ENCODE data around the gene PLCG1. TPM values are rescaled to one million over a fixed set of nuclear protein-coding genes. Genes with fewer than 3 reads are reported as not detected.

The PLCG1 gene
- polyA plus RNA-seq, 1 donor (not counting 4 experiments of a cell fraction or from before 2014, with no cell fraction given), result 41.5 TPM

DNA sequence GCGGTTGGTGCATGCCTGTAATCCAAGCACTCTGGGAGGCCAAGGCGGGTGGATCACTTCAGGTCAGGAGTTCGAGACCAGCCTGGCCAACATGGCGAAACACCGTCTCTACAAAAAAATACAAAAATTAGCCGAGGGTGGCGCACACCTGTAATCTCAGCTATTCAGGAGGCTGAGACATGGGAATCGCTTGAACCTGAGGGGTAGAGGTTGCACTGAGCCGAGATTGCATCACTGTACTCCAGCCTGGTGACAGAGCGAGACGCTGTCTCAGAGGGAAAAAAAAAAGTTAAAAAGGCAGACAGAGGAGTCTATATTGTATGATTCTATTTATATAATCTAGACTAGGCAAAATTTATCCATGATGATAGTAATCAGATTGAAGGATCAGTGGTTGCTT lies 27.3 kb upstream of the PLCG1 start:
- peaks cover 18 to 39% of the 10 kb centered on the region in 2 experiments for H3K36me3 ChIP-seq (ENCODE audit: control insufficient read depth in 2 of 2, extremely low read depth in 1 of 2, insufficient read depth in 2 of 2, low read length in 2 of 2)
- no peaks in the 10 kb centered on the region for H3K79me2 ChIP-seq (ENCODE audit: control insufficient read depth, insufficient read depth, low read length)
- FAIRE-seq, result no peak
- no peak for DNase-seq (ENCODE audit: low read depth, low spot score)
- H3K27me3 ChIP-seq (ENCODE audit: control insufficient read depth, extremely low read depth, insufficient read depth, low read length), result no peaks in the 10 kb centered on the region
- H3K4me2 ChIP-seq (ENCODE audit: control insufficient read depth, extremely low read depth, insufficient read depth, low read depth, low read length), result no peak overlapping the region
- H3K27ac ChIP-seq (ENCODE audit: control insufficient read depth, insufficient read depth, low read length), result no peak overlapping the region
- no peaks in the 10 kb centered on the region for H3K4me1 ChIP-seq (ENCODE audit: control insufficient read depth, extremely low read depth, insufficient read depth, low read length)
- no peak for TF ChIP-seq EZH2 (IDR thresholded peaks at IDR 0.05; ENCODE audit: low read length)
- TF ChIP-seq, protein P1, sequence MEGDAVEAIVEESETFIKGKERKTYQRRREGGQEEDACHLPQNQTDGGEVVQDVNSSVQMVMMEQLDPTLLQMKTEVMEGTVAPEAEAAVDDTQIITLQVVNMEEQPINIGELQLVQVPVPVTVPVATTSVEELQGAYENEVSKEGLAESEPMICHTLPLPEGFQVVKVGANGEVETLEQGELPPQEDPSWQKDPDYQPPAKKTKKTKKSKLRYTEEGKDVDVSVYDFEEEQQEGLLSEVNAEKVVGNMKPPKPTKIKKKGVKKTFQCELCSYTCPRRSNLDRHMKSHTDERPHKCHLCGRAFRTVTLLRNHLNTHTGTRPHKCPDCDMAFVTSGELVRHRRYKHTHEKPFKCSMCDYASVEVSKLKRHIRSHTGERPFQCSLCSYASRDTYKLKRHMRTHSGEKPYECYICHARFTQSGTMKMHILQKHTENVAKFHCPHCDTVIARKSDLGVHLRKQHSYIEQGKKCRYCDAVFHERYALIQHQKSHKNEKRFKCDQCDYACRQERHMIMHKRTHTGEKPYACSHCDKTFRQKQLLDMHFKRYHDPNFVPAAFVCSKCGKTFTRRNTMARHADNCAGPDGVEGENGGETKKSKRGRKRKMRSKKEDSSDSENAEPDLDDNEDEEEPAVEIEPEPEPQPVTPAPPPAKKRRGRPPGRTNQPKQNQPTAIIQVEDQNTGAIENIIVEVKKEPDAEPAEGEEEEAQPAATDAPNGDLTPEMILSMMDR (optimal IDR thresholded peaks at IDR 0.05 in 1 of 3, IDR thresholded peaks at IDR 0.05 in 1 of 3, conservative IDR thresholded peaks at IDR 0.05 in 1 of 3; ENCODE audit: extremely low read depth in 1 of 3, insufficient read depth in 2 of 3, low read length in 3 of 3), result no peak
- no peaks in the 10 kb centered on the region for H3K9me1 ChIP-seq (ENCODE audit: control insufficient read depth, extremely low read depth, insufficient read depth, low read length)
- no peak overlapping the region for H3K9ac ChIP-seq (ENCODE audit: control insufficient read depth, extremely low read depth, insufficient read depth, low read length)
- H2AFZ ChIP-seq (ENCODE audit: control insufficient read depth, low read length), result no peak overlapping the region
- no peaks in the 10 kb centered on the region for H4K20me1 ChIP-seq (ENCODE audit: control insufficient read depth, extremely low read depth, insufficient read depth, low read length)
- no peaks in the 10 kb centered on the region for H3K9me3 ChIP-seq (ENCODE audit: control insufficient read depth, low read depth, low read length)
- dilution Hi-C loops (cut with MboI; ENCODE audit: extremely low pct_ligation_motif_present, low sequenced_read_pairs), result no loop called here
- no peak overlapping the region for H3K4me3 ChIP-seq (ENCODE audit: control insufficient read depth in 2 of 3, extremely low read depth in 1 of 3, insufficient read depth in 2 of 3, low read depth in 1 of 3, low read length in 3 of 3)

DNA sequence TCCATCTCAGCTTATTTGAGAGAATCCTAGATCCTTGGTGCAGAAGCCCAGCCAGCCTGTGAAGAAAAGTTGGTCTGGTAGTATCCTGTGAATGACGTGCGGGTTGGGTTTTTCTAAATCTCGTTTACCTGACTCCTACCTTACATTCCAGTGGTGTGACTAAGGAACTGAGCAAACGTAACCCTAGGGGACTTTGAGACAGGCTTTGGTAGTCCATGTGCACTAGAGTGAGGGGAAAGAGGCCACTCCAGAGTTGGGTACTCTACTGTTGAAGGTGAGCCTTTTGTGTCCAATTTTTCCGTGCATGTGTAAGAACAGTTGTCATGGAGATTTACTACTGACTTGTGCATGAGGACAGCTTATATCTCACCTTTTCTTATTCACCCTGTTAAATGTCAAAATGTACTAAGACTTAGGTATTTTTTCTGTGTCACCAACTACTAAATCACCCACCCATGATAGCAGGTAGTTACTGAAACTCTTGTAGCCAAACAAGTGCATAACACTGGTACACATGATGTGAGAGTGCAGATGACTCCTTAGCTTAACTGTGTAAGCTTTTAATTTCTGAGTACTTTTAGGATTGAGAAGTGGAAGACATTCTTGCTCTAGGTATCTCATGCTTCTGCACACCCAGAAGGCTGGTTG lies 26.3 kb upstream of the PLCG1 start:
- no peak overlapping the region for H3K4me2 ChIP-seq (ENCODE audit: control insufficient read depth, extremely low read depth, insufficient read depth, low read depth, low read length)
- DNase-seq (ENCODE audit: low read depth, low spot score), result no peak
- H3K4me1 ChIP-seq (ENCODE audit: control insufficient read depth, extremely low read depth, insufficient read depth, low read length), result no peaks in the 10 kb centered on the region
- H3K9me3 ChIP-seq (ENCODE audit: control insufficient read depth, low read depth, low read length), result no peaks in the 10 kb centered on the region
- H3K9ac ChIP-seq (ENCODE audit: control insufficient read depth, extremely low read depth, insufficient read depth, low read length), result no peak overlapping the region
- no peak overlapping the region for H2AFZ ChIP-seq (ENCODE audit: control insufficient read depth, low read length)
- no peaks in the 10 kb centered on the region for H4K20me1 ChIP-seq (ENCODE audit: control insufficient read depth, extremely low read depth, insufficient read depth, low read length)
- no peaks in the 10 kb centered on the region for H3K27me3 ChIP-seq (ENCODE audit: control insufficient read depth, extremely low read depth, insufficient read depth, low read length)
- TF ChIP-seq, protein P1 (optimal IDR thresholded peaks at IDR 0.05 in 1 of 3, IDR thresholded peaks at IDR 0.05 in 1 of 3, conservative IDR thresholded peaks at IDR 0.05 in 1 of 3; ENCODE audit: extremely low read depth in 1 of 3, insufficient read depth in 2 of 3, low read length in 3 of 3), result no peak
- TF ChIP-seq EZH2 (IDR thresholded peaks at IDR 0.05; ENCODE audit: low read length), result no peak
- dilution Hi-C loops (cut with MboI; ENCODE audit: extremely low pct_ligation_motif_present, low sequenced_read_pairs), result no loop called here
- FAIRE-seq, result peak; percentile 57
- H3K27ac ChIP-seq (ENCODE audit: control insufficient read depth, insufficient read depth, low read length), result no peak overlapping the region
- peaks cover 23 to 41% of the 10 kb centered on the region in 2 experiments for H3K36me3 ChIP-seq (ENCODE audit: control insufficient read depth in 2 of 2, extremely low read depth in 1 of 2, insufficient read depth in 2 of 2, low read length in 2 of 2)
- no peaks in the 10 kb centered on the region for H3K9me1 ChIP-seq (ENCODE audit: control insufficient read depth, extremely low read depth, insufficient read depth, low read length)
- no peaks in the 10 kb centered on the region for H3K79me2 ChIP-seq (ENCODE audit: control insufficient read depth, insufficient read depth, low read length)
- H3K4me3 ChIP-seq (ENCODE audit: control insufficient read depth in 2 of 3, extremely low read depth in 1 of 3, insufficient read depth in 2 of 3, low read depth in 1 of 3, low read length in 3 of 3), result no peak overlapping the region
